Activated B cell treated with CpG ODN at 0.5 μM for 24 hours (primary cell): ENCODE measurements around the gene ACTR1B. TPM values are rescaled to one million over a fixed set of nuclear protein-coding genes. Genes with fewer than 3 reads are reported as not detected.
"Not testable (repeated sequence)": the region's sequence is repeated elsewhere in the genome, so short reads cannot be mapped to it uniquely, and the experiment has no call there.

Experiments
- ATAC-seq: fragments of 200-7000 bp; cut with Tn5 transposase; one replicate; pipeline ENCODE4 v1.10.0; 2021; ENCODE audit warnings: low read depth, mild to moderate bottlenecking, moderate library complexity
- CTCF ChIA-PET: fragments of 350-600 bp; sonication (Branson Sonifier 250); formaldehyde crosslinking; loops from one replicate; lab custom pipeline; 2021; ENCODE audit warnings: antibody characterized with exemption; lab: Charles Lee
- POLR2A ChIA-PET: fragments of 350-600 bp; sonication (Branson Sonifier 250); formaldehyde crosslinking; loops from one replicate; lab custom pipeline; 2021; ENCODE audit warnings: antibody characterized with exemption; lab: Charles Lee
- DNase-seq: peaks from one replicate; pipeline ENCODE4 v3.0.0; 2022
- H3K27ac Mint-ChIP-seq: one replicate; pipeline ENCODE4 v1.8.0; 2020; ENCODE audit warnings: mixed read lengths
- H3K27me3 Mint-ChIP-seq: one replicate; pipeline ENCODE4 v1.8.0; 2021; ENCODE audit warnings: mixed read lengths
- H3K36me3 Mint-ChIP-seq: one replicate; pipeline ENCODE4 v1.8.0; 2021; ENCODE audit warnings: low read depth, mixed read lengths
- H3K4me1 Mint-ChIP-seq: one replicate; pipeline ENCODE4 v1.8.0; 2021; ENCODE audit warnings: mixed read lengths
- H3K4me3 Mint-ChIP-seq: one replicate; pipeline ENCODE4 v1.8.0; 2020; ENCODE audit warnings: mild to moderate bottlenecking, mixed read lengths
- H3K9me3 Mint-ChIP-seq: one replicate; pipeline ENCODE4 v1.8.0; 2020; ENCODE audit warnings: mixed read lengths
- CTCF ChIP-seq: fragments of 200-600 bp; IDR thresholded peaks from one replicate; pipeline ENCODE4 v1.8.0; 2022; ENCODE audit warnings: antibody characterized with exemption, mild to moderate bottlenecking
- intact Hi-C: fragments of 100-400 bp; cut with micrococcal nuclease; formaldehyde crosslinking; loops from one replicate; pipeline ENCODE4 v1.15.1; 2024
- total RNA-seq: library from RNA; stranded (reverse); gene quantifications from 2 replicates; pipeline ENCODE4 v1.2.3, GENCODE V29; 2022

ACTR1B gene
- total RNA-seq, 1 donor from 2014 or later, result 55.9 TPM

- ATAC-seq (no peak), DNase-seq (no peak)
- Mint-ChIP-seq H3K9me3 (no peaks in the 10 kb centered on the region), H3K4me1 (peaks cover 6% of the 10 kb centered on the region), H3K36me3 (no peaks in the 10 kb centered on the region), H3K27me3 (peaks cover 2% of the 10 kb centered on the region), H3K27ac (no peak overlapping the region), H3K4me3 (no peak overlapping the region)
- POLR2A ChIA-PET, result no interaction called here
- TF ChIP-seq CTCF, result no peak
- CTCF ChIA-PET, result no interaction called here
- intact Hi-C loops, result loop anchor here (10.0 kb wide), 1 partner anchor 579 kb away; the partner anchor contains the start of gene ANKRD36
Observed at GRCh38 chr2:97693476-97693875, 29.6 kb upstream of the ACTR1B start.

GRCh38 chr2:97691166-97691565 lies 27.3 kb upstream of the ACTR1B start:
- DNase-seq (no peak), ATAC-seq (no peak)
- H3K4me3 Mint-ChIP-seq, result no peak overlapping the region
- no peak overlapping the region for H3K27ac Mint-ChIP-seq
- H3K27me3 Mint-ChIP-seq, result no peaks in the 10 kb centered on the region
- ChIA-PET CTCF (interaction anchor here (0.9 kb wide), 1 partner anchor 101 kb away, joined by 4 read pairs; no protein-coding TSS in a partner anchor), POLR2A (no interaction called here)
- no peaks in the 10 kb centered on the region for H3K9me3 Mint-ChIP-seq
- no peak for TF ChIP-seq CTCF
- intact Hi-C loops, result loop anchor here (10.0 kb wide), 1 partner anchor 576 kb away; the partner anchor contains the start of gene ANKRD36
- H3K4me1 Mint-ChIP-seq, result no peaks in the 10 kb centered on the region
- H3K36me3 Mint-ChIP-seq, result no peaks in the 10 kb centered on the region

GRCh38 chr2:97688062-97688827 lies 24.4 kb upstream of the ACTR1B start:
- DNase-seq, result no peak
- Mint-ChIP-seq H3K4me1 (no peaks in the 10 kb centered on the region), H3K9me3 (no peaks in the 10 kb centered on the region), H3K27me3 (no peaks in the 10 kb centered on the region), H3K27ac (no peak overlapping the region), H3K36me3 (no peaks in the 10 kb centered on the region), H3K4me3 (no peak overlapping the region)
- intact Hi-C loops, result no loop called here
- POLR2A ChIA-PET, result no interaction called here
- no peak for TF ChIP-seq CTCF
- CTCF ChIA-PET, result no interaction called here
- ATAC-seq, result no peak

DNA sequence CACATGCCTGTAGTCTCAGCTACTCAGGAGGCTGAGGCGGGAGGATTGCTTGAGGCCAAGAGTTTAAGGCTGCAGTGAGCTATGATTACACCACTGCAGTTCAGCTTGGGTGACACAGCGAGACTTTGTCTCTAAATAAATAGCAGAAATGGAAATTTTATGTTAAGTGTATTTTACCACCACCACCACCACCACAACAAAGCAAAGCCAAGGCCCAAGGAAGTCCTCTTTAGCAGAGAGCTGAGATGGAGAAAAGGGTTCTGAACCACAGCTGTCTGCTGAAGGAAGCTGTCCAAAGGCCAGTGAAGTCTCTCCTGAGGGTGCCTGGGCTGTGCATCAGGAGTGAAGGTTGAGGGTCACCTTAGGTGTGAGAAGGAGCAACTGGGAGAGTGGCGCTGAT lies 23.4 kb upstream of the ACTR1B start:
- H3K9me3 Mint-ChIP-seq, DNase-seq, H3K4me1 Mint-ChIP-seq: not testable (repeated sequence)

DNA sequence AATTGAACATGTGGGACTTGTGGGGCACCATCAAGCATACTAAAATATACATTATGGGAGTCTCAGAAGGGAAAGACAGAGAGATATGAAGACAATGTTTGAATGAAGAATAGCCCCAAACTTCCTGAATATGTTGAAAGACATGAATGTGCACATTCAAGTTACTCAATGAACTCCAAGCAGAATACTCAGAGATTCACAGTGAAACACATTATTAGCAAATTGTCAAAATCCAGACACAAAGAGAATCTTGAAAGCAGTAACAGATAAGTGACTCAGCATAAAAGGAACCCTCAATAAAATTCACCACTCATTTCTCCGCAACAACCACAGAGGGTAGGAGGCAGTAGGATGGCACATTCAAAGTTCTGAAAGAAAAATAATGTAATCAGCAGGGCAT lies 14.5 kb upstream of the ACTR1B start:
- ATAC-seq (no peak), DNase-seq (no peak)
- Mint-ChIP-seq H3K27ac (no peak overlapping the region), H3K36me3 (no peaks in the 10 kb centered on the region), H3K4me3 (no peak overlapping the region), H3K27me3 (no peaks in the 10 kb centered on the region), H3K9me3 (no peaks in the 10 kb centered on the region), H3K4me1 (peaks cover 3% of the 10 kb centered on the region)
- ChIA-PET CTCF (no interaction called here), POLR2A (no interaction called here)
- intact Hi-C loops, result no loop called here
- TF ChIP-seq CTCF, result no peak

More for the DNA sequence above, 23.4 kb upstream of the ACTR1B start:
- ATAC-seq, H3K36me3 Mint-ChIP-seq, H3K27ac Mint-ChIP-seq, H3K27me3 Mint-ChIP-seq, intact Hi-C loops, POLR2A ChIA-PET, CTCF ChIA-PET, H3K4me3 Mint-ChIP-seq: not testable (repeated sequence)
